ENCODE data around the gene ITGB1BP2.
"Not testable (repeated sequence)": the region's sequence is repeated elsewhere in the genome, so short reads cannot be mapped to it uniquely, and the experiment has no call there.

ITGB1BP2 gene

DNA sequence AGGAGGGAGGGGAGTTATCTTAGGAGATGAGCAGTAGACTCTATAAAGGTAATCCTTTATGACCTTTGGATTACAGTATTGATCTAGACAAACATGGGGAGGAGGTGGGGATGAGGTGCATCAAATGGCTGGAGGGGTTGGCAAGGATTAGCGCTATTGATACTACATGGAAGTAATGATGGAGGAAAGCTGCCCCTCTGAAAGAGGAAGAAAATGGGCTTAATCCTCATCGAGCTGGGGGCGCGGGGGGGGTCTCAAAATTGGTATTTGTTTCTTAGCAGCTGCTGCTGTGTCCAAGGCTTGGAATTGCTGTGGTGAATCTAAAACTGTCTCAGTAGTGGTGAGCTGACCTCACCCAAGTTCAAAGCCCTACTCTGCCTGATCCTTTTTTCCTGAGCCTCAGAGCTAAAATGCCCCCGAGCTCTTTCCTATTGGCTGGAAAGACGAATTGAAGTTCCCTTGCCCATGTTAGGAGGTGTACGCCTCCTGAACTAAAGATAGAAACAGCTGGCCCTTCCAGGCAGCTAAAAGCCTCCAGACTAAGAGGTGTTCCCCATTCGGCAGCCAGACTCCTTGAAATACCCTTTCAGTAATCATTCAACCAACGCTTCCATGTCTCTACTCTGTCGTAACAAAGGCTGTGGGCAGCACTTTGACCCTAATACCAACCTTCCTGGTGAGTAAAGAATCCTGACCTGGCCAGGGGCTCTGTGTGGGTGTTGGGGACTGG lies at the start of gene ITGB1BP2:
TSS of gene ITGB1BP2 (plus strand) at position 556 of the 730 bp plus-strand sequence. CDS start at position 613, 57 bp downstream.
- no peak for DNase-seq

- DNase-seq: no peak
Observed at GRCh38 chrX:71252221-71252620, 49.3 kb upstream of the ITGB1BP2 start.

- peak; percentile 17 for DNase-seq
Observed at GRCh38 chrX:71253253-71254091, 48.1 kb upstream of the ITGB1BP2 start.

- peak; percentile 89 for DNase-seq
Observed at GRCh38 chrX:71254092-71254963, 47.2 kb upstream of the ITGB1BP2 start, which contains the start of gene ZMYM3. ZMYM3 (minus strand) TSS chrX:71254140; CDS start chrX:71253255, 885 bp downstream.

DNA sequence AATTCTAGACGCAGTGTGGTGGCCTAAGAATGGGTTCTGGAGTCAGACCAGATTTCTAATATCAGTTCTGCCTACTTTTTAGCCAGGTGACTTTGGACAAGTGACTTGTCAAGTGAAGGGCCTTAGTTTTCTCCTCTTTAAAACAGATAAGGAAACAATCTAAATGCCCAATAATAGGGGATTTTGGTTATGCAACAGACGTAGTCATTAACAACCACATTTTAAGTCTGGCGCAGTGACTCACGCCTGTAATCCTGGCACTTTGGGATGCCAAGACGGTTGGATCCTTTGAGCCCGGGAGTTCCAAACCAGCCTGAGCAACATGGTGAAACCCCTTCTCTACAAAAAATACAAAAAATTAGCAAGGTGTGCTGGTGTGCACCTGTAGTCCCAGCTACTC lies 45.5 kb upstream of the ITGB1BP2 start:
- DNase-seq: no peak

- DNase-seq: no peak
Observed at GRCh38 chrX:71256856-71257255, 44.7 kb upstream of the ITGB1BP2 start.

DNA sequence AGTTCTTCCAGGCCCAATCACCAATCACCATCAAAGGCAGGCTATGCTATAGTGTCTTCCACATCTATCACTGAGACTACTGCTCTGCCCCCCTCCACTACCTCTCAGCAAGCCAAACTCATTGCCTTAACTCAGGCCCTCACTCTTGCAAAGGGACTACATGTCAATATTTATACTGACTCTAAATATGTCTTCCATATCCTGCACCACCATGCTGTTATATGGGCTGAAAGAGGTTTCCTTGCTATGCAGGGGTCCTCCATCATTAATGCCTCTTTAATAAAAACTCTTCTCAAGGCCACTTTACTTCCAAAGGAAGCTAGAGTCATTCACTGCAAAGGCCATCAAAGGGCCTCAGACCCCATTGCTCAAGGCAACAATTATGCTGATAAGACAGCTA lies 32.9 kb upstream of the ITGB1BP2 start:
- not testable (repeated sequence) for DNase-seq

GRCh38 chrX:71269801-71270395 lies 31.7 kb upstream of the ITGB1BP2 start:
- DNase-seq: no peak

DNA sequence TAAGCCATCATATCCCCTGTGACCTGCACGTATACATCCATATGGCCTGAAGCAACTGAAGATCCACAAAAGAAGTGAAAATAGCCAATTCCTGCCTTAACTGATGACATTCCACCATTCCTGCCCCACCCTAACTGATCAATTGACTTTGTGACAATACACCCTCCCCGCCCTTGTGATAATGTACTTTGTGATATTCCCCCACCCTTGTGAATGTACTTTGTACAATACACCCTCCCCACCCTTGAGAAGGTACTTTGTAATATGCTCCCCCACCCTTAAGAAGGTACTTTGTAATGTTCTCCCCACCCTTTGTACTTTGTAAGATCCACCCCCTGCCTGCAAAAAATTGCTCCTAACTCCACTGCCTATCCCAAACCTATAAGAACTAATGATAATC lies 29.2 kb upstream of the ITGB1BP2 start:
- not testable (repeated sequence) for DNase-seq

- DNase-seq: not testable (repeated sequence)
Observed at GRCh38 chrX:71281300-71281699, 20.2 kb upstream of the ITGB1BP2 start.

- peak; percentile 65 for DNase-seq
Observed at GRCh38 chrX:71282514-71283402, 18.8 kb upstream of the ITGB1BP2 start.

GRCh38 chrX:71283403-71284143 lies 18.0 kb upstream of the ITGB1BP2 start, which contains the start of gene NONO:
NONO (plus strand) TSS chrX:71283635; CDS start chrX:71290638, 7,003 bp downstream.
- DNase-seq: peak; percentile 98

GRCh38 chrX:71285929-71286328 lies 15.6 kb upstream of the ITGB1BP2 start:
- no peak for DNase-seq

GRCh38 chrX:71291381-71291780 lies 10.2 kb upstream of the ITGB1BP2 start:
- no peak for DNase-seq

DNA sequence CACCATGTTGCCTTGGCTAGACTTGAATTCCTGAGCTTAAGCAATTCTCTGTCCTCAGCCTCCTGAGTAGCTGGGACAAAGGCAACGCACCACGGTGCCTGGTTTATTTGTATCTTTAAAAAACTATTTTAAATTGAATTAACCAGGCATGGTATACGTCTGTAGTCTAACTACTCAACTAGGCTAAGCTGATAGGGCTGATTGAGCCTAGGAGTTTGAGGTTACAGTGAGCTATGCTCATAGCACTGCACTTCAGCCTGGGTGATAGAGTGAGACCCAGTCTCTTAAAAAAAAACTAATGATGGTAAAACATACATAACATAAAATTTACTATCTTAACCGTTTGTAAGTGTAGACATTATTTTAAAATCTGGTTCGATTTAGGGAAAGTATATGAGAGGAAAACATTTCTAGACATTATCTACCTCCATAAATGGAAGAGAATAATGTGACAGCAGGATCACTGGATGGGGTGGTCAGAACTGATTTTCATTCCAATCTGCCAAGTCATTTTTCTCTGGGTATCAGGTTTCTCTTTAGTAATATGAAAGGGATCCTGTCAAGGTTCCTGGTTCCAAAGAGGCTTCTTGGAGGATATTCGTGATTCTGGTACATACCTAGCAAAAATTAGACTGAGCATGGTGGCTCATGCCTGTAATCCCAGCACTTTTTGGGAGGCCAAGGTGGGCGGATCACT lies 8.7 kb upstream of the ITGB1BP2 start:
- no peak for DNase-seq

- no peak for DNase-seq
Observed at GRCh38 chrX:71296806-71297205, 4.7 kb upstream of the ITGB1BP2 start.

GRCh38 chrX:71298119-71298518 lies 3.4 kb upstream of the ITGB1BP2 start:
- no peak for DNase-seq

DNA sequence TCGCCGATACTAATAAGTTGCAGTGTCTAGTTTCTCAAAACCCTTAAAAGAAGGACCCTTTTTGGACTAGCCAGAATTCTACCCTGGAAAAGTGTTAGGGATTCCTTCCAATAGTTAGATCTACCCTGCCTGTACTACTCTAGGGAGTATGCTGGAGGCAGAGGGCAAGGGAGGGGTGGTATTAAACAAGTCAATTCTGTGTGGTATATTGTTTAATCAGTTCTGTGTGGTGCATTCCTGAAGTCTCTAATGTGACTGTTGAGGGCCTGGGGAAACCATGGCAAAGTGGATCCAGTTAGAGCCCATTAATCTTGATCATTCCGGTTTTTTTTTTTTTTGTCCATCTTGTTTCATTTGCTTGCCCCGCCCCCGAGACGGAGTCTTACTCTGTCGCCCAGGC lies 1.5 kb upstream of the ITGB1BP2 start:
- not testable (repeated sequence) for DNase-seq

- DNase-seq: not testable (repeated sequence)
Observed at GRCh38 chrX:71300495-71300894, 1.1 kb upstream of the ITGB1BP2 start.

Data from NCI-H2107 (cell line).